HEK293 (cell line): ENCODE measurements around the gene OCA2.

Experiments used
- ATF2 ChIP-seq: fragments of 450-650 bp; formaldehyde crosslinking; IDR thresholded peaks from 2 replicates; pipeline ENCODE4 v1.5.1; 2016; ENCODE audit warnings: missing biosample characterization, missing genetic modification characterization, low read depth
- CTCF ChIP-seq: fragments of 450-650 bp; formaldehyde crosslinking; IDR thresholded peaks from 2 replicates; pipeline ENCODE4 v1.5.1; 2016; ENCODE audit warnings: missing biosample characterization, missing genetic modification characterization
- GFI1B ChIP-seq: fragments of 450-650 bp; formaldehyde crosslinking; IDR thresholded peaks from 2 replicates; pipeline ENCODE4 v1.5.1; 2016; ENCODE audit warnings: missing biosample characterization, missing genetic modification characterization
- KLF16 ChIP-seq: fragments of 450-650 bp; formaldehyde crosslinking; IDR thresholded peaks from 2 replicates; pipeline ENCODE4 v1.5.1; 2017; ENCODE audit warnings: missing biosample characterization, missing genetic modification characterization
- PBX3 ChIP-seq: sonication (generic); formaldehyde crosslinking; IDR thresholded peaks from 2 replicates; pipeline ENCODE4 v1.8.1; 2022; ENCODE audit warnings: mild to moderate bottlenecking, moderate library complexity, missing genetic modification reagents
- REST ChIP-seq: fragments of 450-650 bp; formaldehyde crosslinking; IDR thresholded peaks from 2 replicates; pipeline ENCODE4 v1.5.1; 2016; ENCODE audit warnings: missing biosample characterization, missing genetic modification characterization
- ZBTB10 ChIP-seq: fragments of 450-650 bp; formaldehyde crosslinking; IDR thresholded peaks from 2 replicates; pipeline ENCODE4 v1.5.1; 2016; ENCODE audit warnings: missing biosample characterization, missing genetic modification characterization
- ZBTB21 ChIP-seq: fragments of 450-650 bp; formaldehyde crosslinking; IDR thresholded peaks from 2 replicates; pipeline ENCODE4 v1.5.1; 2017; ENCODE audit warnings: missing biosample characterization, missing genetic modification characterization
- ZNF121 ChIP-seq: fragments of 450-650 bp; formaldehyde crosslinking; IDR thresholded peaks from 2 replicates; pipeline ENCODE4 v1.5.1; 2016; ENCODE audit warnings: missing biosample characterization, missing genetic modification characterization
- ZNF146 ChIP-seq: fragments of 450-650 bp; formaldehyde crosslinking; IDR thresholded peaks from 2 replicates; pipeline ENCODE4 v1.5.1; 2016; ENCODE audit warnings: missing biosample characterization, missing genetic modification characterization
- ZNF302 ChIP-seq: fragments of 450-650 bp; formaldehyde crosslinking; IDR thresholded peaks from 2 replicates; pipeline ENCODE4 v1.5.1; 2016; ENCODE audit warnings: missing biosample characterization, missing genetic modification characterization, low read depth
- ZNF510 ChIP-seq: fragments of 450-650 bp; formaldehyde crosslinking; IDR thresholded peaks from 2 replicates; pipeline ENCODE4 v1.5.1; 2018; ENCODE audit warnings: mild to moderate bottlenecking, missing genetic modification characterization, missing biosample characterization; ENCODE audit not compliant: insufficient replicate concordance
- ZNF660 ChIP-seq: fragments of 450-650 bp; IDR thresholded peaks from 2 replicates; pipeline ENCODE4 v1.5.1; 2018; ENCODE audit warnings: missing biosample characterization, mild to moderate bottlenecking, missing genetic modification characterization

GRCh38 chr15:27771892-27772291, 327.2 kb downstream of the OCA2 start:
- TF ChIP-seq REST (tag by site-specific recombination), result no peak
- no peak for TF ChIP-seq CTCF (tag by site-specific recombination)
- TF ChIP-seq KLF16 (tag by site-specific recombination), result no peak
- TF ChIP-seq ZNF121 (tag by site-specific recombination), result no peak
- TF ChIP-seq ZNF660, result no peak
- TF ChIP-seq PBX3 (CRISPR knock-in tag), result no peak
- no peak for TF ChIP-seq ZNF146 (tag by site-specific recombination)
- TF ChIP-seq ZNF302 (tag by site-specific recombination), result no peak
- TF ChIP-seq ZNF510 (tag by site-specific recombination), result no peak
- no peak for TF ChIP-seq ATF2 (tag by site-specific recombination)
- no peak for TF ChIP-seq ZBTB21 (tag by site-specific recombination)
- TF ChIP-seq ZBTB10 (tag by site-specific recombination), result no peak
- TF ChIP-seq GFI1B (tag by site-specific recombination), result no peak
